ENCODE results near the gene CAPRIN1.

Gene CAPRIN1, protein sequence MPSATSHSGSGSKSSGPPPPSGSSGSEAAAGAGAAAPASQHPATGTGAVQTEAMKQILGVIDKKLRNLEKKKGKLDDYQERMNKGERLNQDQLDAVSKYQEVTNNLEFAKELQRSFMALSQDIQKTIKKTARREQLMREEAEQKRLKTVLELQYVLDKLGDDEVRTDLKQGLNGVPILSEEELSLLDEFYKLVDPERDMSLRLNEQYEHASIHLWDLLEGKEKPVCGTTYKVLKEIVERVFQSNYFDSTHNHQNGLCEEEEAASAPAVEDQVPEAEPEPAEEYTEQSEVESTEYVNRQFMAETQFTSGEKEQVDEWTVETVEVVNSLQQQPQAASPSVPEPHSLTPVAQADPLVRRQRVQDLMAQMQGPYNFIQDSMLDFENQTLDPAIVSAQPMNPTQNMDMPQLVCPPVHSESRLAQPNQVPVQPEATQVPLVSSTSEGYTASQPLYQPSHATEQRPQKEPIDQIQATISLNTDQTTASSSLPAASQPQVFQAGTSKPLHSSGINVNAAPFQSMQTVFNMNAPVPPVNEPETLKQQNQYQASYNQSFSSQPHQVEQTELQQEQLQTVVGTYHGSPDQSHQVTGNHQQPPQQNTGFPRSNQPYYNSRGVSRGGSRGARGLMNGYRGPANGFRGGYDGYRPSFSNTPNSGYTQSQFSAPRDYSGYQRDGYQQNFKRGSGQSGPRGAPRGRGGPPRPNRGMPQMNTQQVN

DNA sequence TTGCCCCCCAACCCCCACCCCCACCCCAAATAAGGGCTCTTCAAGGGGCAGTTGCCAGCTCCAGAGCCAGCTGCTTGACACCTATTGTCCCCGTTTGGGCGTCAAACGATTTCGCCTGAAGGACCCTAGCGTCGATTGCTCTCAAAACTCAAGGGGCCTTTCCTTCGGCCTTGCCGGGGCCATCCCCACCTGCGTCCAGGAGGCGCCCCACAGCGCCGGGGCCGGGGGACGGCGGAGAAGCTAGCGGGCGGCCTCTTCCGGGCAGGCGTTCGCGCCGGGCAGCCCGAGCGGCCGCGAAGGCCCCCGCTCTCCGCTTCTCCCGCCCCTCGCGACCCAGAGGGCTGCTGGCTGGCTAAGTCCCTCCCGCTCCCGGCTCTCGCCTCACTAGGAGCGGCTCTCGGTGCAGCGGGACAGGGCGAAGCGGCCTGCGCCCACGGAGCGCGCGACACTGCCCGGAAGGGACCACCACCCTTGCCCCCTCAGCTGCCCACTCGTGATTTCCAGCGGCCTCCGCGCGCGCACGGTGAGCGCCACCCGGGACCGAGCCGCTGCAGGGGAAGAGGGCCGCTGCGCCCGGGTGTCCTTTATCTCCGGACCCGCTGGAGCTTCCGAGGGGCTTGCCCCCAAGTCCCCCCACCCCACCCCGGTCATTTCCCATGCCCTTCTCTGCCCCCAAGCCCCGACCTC is at the start of gene CAPRIN1:
CAPRIN1 (plus strand) TSS at position 383 of the 687 bp plus-strand sequence. CDS start 690 bp downstream, outside the sequence.
- peak; percentile 88 to 91 for DNase-seq

DNA sequence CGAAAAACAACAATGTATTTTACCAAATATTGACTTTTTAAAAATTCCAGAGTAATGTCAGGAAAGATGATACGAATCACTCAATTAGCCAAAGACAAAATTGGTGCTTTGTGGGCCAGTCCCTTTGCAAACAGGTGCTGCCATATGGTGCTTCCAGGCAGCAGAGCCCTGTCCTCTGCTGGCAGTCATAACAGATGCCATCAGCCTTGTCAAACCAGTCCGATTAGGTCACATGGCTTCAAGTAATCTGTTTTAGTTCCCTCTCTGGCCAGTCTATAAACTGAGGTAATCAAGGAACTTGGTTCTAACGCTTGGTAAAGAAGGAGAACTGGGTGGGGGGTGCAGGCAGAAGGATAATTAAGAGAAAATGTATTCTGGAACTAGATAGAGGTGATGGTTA is 49.1 kb upstream of the CAPRIN1 start:
- DNase-seq = no peak

GRCh38 chr11:34004236-34004635 is 47.3 kb upstream of the CAPRIN1 start:
- DNase-seq = no peak

DNA sequence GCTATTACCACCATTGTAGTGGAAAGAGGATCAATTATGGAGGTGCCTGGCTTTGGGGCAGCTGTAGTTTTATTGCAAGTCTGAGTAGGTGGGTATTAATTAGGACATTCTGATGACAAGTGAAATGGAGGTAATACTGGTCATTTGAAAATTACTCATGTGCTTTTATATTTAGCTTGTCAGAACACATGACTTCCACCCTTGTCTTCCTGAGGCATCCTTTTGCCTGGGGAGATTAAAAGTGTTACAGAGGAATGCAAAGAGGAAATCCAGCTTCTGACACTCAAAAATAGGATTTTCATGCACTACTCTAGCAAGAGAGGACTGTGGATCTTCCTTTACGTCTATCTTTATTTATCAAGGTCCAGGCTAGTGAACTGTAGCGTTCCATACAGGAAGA is 44.7 kb upstream of the CAPRIN1 start:
- DNase-seq = no peak

DNA sequence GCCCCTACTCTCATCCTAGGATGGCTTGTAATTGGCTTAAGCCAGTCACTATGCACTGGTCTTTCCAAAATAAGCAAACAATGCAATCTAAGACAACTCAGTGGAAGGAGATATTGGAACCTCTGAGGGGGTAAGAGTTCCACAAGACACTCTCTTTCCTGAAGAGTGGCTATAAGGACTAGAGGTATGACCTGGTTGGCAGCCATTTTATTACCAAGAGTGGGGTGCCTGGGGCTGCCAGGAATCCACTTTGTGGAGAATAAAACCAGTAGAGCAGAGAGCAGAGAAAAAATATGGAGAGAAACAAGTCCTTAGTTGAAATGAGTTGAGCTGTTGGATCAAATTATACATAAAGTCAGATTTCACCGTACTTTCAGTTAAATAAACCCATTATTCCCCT is 38.8 kb upstream of the CAPRIN1 start:
- no peak for DNase-seq

DNA sequence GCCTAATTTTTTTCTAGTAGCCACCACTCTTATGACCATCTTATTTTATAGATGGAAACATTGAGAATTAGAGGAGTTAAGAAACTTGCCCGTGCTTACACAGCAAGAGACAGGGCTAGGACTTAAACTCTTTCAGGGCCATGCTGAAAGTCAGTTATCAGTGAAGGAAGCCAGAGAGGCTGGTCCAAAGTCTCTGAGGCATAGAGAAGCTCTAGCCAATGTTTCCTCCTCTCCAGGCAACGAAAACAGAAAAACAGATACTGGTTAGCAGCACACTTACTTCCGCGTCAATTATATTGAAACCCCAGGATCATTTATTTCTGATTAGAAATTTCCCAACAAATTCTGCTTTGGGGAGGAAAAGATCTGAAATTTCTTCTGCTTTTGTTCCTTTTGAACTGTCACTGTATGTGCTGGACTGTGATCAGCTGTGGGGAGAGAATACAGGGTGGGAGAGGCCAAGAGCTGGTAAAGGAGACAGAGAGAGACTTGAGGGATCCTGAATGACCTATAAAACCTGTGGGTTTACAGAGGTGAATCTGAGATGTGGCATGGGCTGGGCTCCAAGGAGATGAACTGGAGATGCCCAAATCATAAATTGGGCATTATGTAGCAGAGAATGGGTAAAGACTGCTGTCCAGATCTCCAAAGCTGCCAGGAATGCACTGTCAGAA is 37.5 kb upstream of the CAPRIN1 start:
- no peak for DNase-seq

DNA sequence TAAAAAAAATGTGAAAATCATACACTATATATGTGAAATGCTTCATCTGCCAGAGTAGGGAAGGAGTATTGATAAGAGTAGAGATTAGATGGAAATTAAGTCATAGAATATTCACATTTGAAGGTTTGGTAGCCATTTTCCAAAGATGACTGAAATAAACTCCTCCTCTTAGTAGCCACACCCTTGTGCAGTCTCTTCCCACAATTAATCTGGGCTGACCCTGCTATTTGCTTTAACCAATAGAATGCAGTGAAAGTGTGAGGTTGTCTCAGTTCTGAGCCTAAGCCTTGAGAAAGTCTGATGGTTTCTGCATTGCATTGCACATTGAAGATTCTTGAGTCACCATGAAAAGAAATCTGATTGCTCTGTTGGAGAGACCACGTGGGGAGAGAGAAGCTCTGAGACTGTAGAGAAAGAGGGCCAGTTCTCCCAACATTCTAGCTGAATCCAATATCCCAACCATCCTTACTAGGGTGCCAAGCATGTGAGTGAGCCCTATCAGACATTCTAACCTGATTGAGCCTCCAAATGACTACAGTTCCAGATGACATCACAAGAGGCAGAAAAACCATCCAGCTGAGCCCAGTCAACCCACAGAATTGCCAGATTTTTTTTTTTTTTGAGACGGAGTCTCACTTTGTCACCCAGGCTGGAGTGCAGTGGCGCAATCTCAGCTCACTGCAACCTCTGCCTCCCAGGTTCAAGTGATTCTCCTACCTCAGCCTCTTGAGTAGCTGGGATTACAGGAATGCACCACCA is 29.4 kb upstream of the CAPRIN1 start:
- no peak for DNase-seq

DNA sequence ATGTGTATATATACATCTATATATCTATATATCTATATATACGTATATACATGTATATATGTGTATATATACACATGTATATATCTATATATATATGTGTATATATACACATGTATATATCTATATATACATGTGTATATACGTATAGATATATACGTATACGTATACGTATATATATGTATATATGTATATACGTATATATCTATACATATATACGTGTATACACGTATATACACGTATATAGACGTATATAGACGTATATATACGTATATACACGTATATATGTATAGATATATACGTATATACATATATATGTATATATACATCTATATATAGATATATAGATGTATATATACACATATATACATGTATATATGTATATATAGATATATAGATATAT is 25.1 kb upstream of the CAPRIN1 start:
- no peak for DNase-seq

GRCh38 chr11:34027516-34028408 is 23.8 kb upstream of the CAPRIN1 start:
- DNase-seq = no peak

- no peak for DNase-seq
These were observed 23.1 kb upstream of the CAPRIN1 start for GRCh38 chr11:34028425-34028824.

GRCh38 chr11:34029176-34029575 is 22.4 kb upstream of the CAPRIN1 start:
- no peak for DNase-seq

DNA sequence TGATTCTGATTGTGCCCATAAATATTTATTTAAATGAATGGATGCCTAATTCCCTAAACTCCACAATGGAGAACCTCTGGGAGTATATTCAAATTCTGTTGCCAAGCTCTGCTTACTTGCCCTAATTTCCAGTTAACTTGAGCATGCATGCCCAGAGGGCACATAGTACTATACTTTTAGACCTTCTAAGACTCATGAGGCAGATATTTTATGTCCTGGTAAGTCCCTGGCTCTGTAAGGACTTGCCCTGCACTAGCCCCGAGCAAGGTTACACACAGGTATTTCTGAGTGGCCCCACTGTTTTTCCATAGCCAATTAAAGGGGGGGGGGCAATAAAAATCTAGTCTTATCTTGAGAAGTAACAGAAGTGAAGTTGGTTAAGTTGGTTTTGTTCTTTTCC is 21.1 kb upstream of the CAPRIN1 start:
- DNase-seq = no peak

DNA sequence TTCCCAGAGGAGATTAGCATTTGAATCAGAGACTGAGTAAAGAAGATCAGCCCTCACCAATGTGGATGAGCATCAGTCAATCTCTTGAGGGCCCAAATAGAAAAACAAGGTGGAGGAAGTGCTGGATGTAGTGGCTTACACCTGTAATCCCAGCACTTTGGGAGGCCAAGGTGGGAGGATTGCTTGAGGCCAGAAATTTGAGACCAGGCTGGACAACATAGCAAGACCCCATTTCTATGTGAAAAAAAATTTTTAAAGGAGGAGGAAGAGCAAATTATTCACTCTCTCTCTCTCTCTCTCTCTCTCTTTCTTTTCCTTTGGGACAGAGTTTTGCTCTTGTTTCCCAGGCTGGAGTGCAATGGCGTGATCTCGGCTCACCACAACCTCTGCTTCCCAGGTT is 18.1 kb upstream of the CAPRIN1 start:
- DNase-seq = no peak

DNA sequence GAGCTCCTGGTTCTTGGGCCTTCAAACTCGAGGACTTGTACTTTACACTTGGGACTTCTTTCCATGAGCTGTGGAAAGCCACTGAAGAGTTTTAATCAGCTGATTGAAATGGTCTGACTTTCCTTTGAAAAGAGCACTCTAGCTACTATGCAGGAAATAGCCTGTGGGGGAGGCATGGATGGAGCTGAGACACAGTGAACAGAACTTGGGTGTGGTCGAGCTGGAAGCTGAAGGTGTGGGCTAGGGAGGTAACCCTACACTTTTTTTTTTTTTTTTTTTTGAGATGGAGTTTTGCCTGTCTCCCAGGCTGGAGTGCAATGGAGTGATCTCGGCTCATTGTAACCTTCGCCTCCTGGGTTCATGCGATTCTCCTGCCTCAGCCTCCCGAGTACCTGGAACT is 17.5 kb upstream of the CAPRIN1 start:
- no peak for DNase-seq

DNA sequence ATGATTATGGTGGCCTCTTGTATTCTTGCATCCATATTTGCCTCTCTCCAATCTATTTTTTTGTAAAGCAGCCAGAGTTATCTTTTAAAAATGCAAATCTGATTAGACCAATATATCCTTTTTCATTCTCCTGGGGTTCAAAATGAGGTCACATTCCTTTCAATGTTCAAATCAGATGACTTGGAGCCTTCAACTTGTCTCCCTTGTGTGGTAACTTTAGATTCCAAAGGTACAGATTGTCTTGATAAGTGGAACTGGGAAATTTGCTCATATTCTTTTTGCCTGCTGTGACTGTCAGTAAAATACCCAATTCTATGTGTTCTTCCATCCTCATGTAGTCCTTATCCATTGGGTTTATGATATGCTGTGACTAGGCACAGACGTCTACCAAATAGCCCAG is 15.1 kb upstream of the CAPRIN1 start:
- no peak for DNase-seq

DNA sequence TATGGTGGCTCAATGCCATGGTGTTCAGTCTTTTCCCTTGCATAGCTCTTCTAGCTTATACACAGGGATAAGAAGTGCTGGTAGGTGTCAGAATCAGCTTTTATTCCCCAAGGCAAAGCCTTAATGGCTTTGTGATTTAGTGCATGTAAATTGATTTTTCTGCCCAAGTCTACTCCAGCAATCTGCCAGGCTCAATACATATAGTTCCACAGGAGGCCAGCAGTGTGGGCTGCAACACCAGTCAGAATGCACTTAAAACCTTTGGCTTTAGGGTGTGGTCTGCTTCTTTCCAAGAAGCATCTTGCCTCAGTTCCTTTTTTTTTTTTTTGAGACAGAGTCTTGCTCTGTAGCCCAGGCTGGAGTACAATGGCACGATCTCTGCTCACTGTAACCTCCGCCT is 14.5 kb upstream of the CAPRIN1 start:
- no peak for DNase-seq

DNA sequence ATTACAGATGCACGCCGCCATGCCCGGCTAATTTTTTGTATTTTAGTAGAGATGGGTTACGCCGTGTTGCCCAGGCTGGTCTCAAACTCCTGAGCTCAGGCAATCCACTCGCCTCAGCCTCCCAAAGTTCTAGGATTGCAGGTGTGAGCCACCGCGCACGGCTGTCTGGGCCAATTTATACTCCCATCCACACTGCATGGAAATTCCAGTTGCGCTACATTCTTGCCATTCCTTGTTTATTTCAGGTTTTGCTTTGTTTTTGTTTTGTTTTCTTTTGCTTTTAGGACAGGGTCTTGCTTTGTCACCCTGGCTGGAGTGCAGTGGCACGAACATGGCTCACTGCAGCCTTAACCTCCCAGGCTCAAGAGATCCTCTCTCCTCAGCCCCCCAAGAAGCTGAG is 11.0 kb upstream of the CAPRIN1 start:
- no peak for DNase-seq

DNA sequence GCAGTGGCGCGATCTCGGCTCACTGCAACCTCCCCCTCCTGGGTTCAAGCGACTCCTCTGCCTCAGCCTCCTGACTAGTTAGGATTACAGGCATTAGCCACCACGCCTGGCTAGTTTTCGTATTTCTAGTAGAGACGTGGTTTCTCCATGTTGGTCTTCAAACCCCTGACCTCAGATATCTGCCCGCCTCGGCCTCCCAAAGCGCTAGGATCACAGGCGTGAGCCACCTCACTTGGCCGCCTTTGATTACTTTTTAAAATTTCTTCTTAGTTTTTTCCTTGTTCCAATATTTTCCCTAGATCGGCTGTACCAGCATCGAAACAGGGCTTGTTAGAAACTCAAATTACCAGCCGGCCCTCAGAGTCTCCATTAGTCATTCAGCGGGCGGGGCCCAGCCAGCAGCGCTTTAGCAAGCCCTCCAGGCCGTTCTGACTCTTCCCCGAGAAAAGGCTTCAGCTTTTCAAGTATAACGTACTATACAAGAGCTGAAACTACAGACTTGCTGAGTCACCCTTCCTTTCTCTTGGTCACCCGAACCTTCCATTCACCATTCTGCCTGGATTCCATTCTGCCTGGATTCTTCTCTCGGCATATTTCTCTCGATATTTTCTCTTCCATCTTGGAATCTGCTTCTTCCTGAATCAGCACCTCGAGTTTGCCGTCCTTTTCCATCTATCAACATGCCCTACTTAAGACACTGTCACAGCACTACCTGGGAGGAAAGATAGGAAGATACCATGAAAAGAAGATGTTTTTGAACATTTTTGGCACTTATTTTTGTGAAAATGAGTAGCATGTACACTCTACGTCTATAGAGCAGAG is 6.7 kb upstream of the CAPRIN1 start:
- DNase-seq = peak; percentile 33 to 44

GRCh38 chr11:34049028-34049427 is 2.5 kb upstream of the CAPRIN1 start:
- no peak for DNase-seq

DNA sequence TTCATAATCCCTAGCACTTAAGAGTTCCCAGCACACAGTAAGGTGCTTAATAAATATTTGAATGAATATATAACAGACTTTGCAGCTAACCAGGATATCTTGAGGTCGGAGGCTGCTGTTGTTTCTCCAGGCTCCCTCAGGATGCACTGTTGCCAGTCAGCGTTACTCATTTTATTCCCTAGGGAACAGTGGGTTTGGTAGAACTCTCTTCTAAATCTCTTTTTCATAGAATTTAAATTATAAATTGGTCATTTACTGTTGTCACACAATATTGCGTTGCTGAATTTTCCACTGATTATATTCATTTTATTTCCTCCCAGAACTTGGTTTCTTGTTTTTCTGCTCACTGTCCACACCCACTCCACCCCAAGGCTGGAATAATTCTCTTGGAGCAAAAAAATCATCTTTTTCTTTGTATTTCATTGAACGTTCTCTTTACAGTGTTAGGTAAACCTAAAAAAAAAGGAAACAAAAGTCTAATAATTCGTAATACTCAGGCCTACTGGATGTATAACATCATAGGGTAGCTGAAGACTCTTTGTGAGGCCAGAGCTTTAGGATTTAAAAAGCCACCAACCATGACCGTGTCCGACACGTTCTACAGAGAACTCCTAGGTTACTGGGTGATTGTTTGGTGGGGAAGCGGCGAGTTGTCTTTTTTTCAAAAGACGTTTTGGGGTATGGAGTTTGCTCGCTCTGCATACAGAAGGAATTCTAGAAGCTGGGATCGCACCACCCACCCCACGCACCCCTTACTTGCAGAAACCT is 766 bp upstream of the CAPRIN1 start:
- DNase-seq = no peak
